OCI-LY3 (cell line): ENCODE data around the gene ANKRD49.

Experiments used
- EZH2phosphoT487 ChIP-seq: fragments of 200-600 bp; shearing (Covaris generic); IDR thresholded peaks from 2 replicates; pipeline ENCODE4 v1.6.1; 2018; ENCODE audit warnings: antibody characterized with exemption, mixed run types, low read depth
- TF ChIP-seq, protein P1 (sequence below): fragments of 200-600, 300-600 bp; sonication (generic); IDR thresholded peaks from 2 replicates; pipeline ENCODE4 v1.5.1; 2014; ENCODE audit warnings: antibody characterized with exemption, low read length, low read depth

DNA sequence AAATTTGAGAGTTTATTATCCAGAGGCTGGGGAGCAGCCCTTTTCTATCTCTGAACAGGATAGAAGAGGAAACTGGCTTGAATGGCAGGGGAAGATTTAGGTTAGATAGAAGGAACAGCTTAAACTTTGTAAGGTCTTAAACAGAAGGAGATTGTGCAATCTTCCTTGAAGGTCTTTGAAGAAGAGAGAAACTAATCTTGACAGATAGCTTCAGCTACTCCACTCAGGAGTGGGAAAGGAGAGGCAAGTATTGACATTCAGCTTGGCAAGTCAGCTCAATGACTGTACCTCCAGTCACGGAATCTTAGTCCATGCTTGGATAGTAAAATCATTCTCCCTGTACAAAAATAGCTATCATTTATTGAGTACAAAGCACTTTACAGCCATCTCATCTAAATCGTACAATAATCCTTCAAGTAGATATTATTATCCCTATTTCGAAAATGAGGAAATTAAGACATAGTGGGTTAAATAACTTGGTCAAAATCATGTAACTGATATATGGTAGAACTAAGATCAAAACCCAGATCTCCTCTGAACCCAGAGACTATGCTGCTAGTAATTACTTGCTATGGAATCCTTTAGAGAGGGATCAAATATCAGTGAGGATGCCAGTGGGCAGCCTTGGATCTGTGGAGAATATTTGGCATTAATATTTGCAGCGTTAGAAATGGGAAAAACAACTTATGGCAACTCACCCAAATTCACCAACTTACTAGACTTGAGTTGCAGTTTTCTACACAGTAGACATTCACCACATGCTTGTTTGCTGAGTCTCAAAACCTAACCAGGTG is 33.1 kb downstream of the ANKRD49 start:
- TF ChIP-seq, protein P1, sequence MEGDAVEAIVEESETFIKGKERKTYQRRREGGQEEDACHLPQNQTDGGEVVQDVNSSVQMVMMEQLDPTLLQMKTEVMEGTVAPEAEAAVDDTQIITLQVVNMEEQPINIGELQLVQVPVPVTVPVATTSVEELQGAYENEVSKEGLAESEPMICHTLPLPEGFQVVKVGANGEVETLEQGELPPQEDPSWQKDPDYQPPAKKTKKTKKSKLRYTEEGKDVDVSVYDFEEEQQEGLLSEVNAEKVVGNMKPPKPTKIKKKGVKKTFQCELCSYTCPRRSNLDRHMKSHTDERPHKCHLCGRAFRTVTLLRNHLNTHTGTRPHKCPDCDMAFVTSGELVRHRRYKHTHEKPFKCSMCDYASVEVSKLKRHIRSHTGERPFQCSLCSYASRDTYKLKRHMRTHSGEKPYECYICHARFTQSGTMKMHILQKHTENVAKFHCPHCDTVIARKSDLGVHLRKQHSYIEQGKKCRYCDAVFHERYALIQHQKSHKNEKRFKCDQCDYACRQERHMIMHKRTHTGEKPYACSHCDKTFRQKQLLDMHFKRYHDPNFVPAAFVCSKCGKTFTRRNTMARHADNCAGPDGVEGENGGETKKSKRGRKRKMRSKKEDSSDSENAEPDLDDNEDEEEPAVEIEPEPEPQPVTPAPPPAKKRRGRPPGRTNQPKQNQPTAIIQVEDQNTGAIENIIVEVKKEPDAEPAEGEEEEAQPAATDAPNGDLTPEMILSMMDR = no peak
- TF ChIP-seq EZH2phosphoT487 = no peak
